A549 (cell line): ENCODE data around the gene BEST4. TPM values are rescaled to one million over a fixed set of nuclear protein-coding genes. Genes with fewer than 3 reads are reported as not detected.
A peak's percentile ranks its signal among the peaks of the same experiment; 100 is the strongest.
"Not testable (repeated sequence)": the region's sequence is repeated elsewhere in the genome, so short reads cannot be mapped to it uniquely, and the experiment has no call there.

Experiments used
- ATAC-seq, 2 experiments: fragments of 200-7000 bp in 1 of 2; fragments of >200 bp in 1 of 2; cut with Nextera tagmentation in 1 of 2; cut with Tn5 transposase in 1 of 2; 3 replicates each; pipeline versions ENCODE4 v1.8.0 to v1.9.1; 2018 to 2020; ENCODE audit warnings: mild to moderate bottlenecking in 1 of 2, moderate library complexity in 1 of 2
- CTCF ChIA-PET: fragments of 300-600 bp; sonication (Branson Sonifier 250); formaldehyde crosslinking; extraction: SDS; loops from one replicate; lab custom pipeline; 2021; ENCODE audit warnings: antibody characterized with exemption, inconsistent platforms; lab: Yijun Ruan, JAX
- POLR2A ChIA-PET: fragments of 350-600 bp; formaldehyde crosslinking; extraction: SDS; loops from one replicate; lab custom pipeline; 2021; ENCODE audit warnings: antibody characterized with exemption, inconsistent platforms; lab: Yijun Ruan, JAX
- DNase-seq, 2 experiments: peaks; one replicate each; pipeline versions ENCODE4 v3.0.0 to v3.0.0-alpha.2; 2011 to 2016; ENCODE audit warnings: low read depth in 1 of 2, low spot score in 1 of 2
- FAIRE-seq: peaks from 2 replicates; lab custom pipeline; 2011; peaks lifted over from hg19 to GRCh38; lab: Jason Lieb, UNC
- H3K27ac ChIP-seq, 2 experiments: fragments of >200 bp; sonication (Bioruptor Twin); formaldehyde crosslinking; 3 replicates each; pipeline ENCODE4 v1.5.1; 2016 to 2017
- H3K4me1 ChIP-seq: fragments of >200 bp; sonication (Bioruptor Twin); formaldehyde crosslinking; 3 replicates; pipeline ENCODE4 v1.6.1; 2016
- H3K4me2 ChIP-seq: fragments of >200 bp; sonication (Bioruptor Twin); formaldehyde crosslinking; 3 replicates; pipeline ENCODE4 v1.6.1; 2016
- H3K4me3 ChIP-seq: fragments of >200 bp; sonication (Bioruptor Twin); formaldehyde crosslinking; 3 replicates; pipeline ENCODE4 v1.5.1; 2016
- H3K9me3 ChIP-seq: fragments of >200 bp; sonication (Bioruptor Twin); formaldehyde crosslinking; 3 replicates; pipeline ENCODE4 v1.6.1; 2016
- CEBPB ChIP-seq, 2 experiments: fragments of >200 bp in 1 of 2; sonication (Bioruptor Twin) in 1 of 2; formaldehyde crosslinking in 1 of 2; IDR thresholded peaks; 2 replicates each; pipeline ENCODE4 v1.6.1; 2012 to 2016
- CHD2 ChIP-seq: fragments of 150-350 bp; IDR thresholded peaks from 2 replicates; pipeline ENCODE4 v1.6.1; 2014; ENCODE audit warnings: low read length; ENCODE audit not compliant: partially characterized antibody
- E2F6 ChIP-seq: IDR thresholded peaks from 2 replicates; pipeline ENCODE4 v1.6.1; 2012; ENCODE audit warnings: low read depth, borderline replicate concordance
- EHMT2 ChIP-seq: fragments of 200-600 bp; sonication (generic); IDR thresholded peaks from 2 replicates; pipeline ENCODE4 v1.6.1; 2016; ENCODE audit warnings: antibody characterized with exemption, low read depth, mild to moderate bottlenecking, moderate library complexity
- ELK1 ChIP-seq: fragments of 150-350 bp; IDR thresholded peaks from 2 replicates; pipeline ENCODE4 v1.6.1; 2014; ENCODE audit warnings: low read depth, mild to moderate bottlenecking, low read length
- EP300 ChIP-seq, 2 experiments: fragments of >200 bp; sonication (Bioruptor Twin); formaldehyde crosslinking; IDR thresholded peaks; 2 replicates in 1 of 2; 3 replicates in 1 of 2; pipeline ENCODE4 v1.6.1; 2016 to 2017
- FOSB ChIP-seq: fragments of 250-450 bp; sonication (Bioruptor Pico); IDR thresholded peaks from 2 replicates; pipeline ENCODE4 v1.5.0; 2020; ENCODE audit warnings: mild to moderate bottlenecking, moderate library complexity
- HOXB5 ChIP-seq: fragments of 250-450 bp; sonication (Bioruptor Pico); IDR thresholded peaks from 2 replicates; pipeline ENCODE4 v1.5.0; 2020; ENCODE audit warnings: mild to moderate bottlenecking, moderate library complexity
- JUN ChIP-seq, 2 experiments: fragments of >200 bp; sonication (Bioruptor Twin); formaldehyde crosslinking; IDR thresholded peaks; 2 replicates in 1 of 2; 3 replicates in 1 of 2; pipeline ENCODE4 v1.6.1; 2016 to 2017
- KDM1A ChIP-seq: fragments of 200-600 bp; sonication (generic); IDR thresholded peaks from 2 replicates; pipeline ENCODE4 v1.6.1; 2016; ENCODE audit warnings: low read depth, mild to moderate bottlenecking
- MAZ ChIP-seq: fragments of 150-350 bp; IDR thresholded peaks from 2 replicates; pipeline ENCODE4 v1.6.1; 2014; ENCODE audit warnings: antibody characterized with exemption, low read depth, low read length, borderline replicate concordance
- MYC ChIP-seq: IDR thresholded peaks from 2 replicates; pipeline ENCODE4 v1.6.1; 2012; ENCODE audit warnings: mild to moderate bottlenecking, inconsistent platforms, low read length, improper control_type of control experiment, borderline replicate concordance
- NFE2L2 ChIP-seq: fragments of 150-350 bp; conservative IDR thresholded peaks from 2 replicates; pipeline ENCODE4 v1.6.1; 2014; ENCODE audit warnings: low read length
- PHF8 ChIP-seq: fragments of 200-600 bp; sonication (generic); IDR thresholded peaks from 2 replicates; pipeline ENCODE4 v1.6.1; 2016; ENCODE audit warnings: low read depth, mild to moderate bottlenecking, antibody characterized with exemption, moderate library complexity, borderline replicate concordance
- POLR2A ChIP-seq: IDR thresholded peaks from 2 replicates; pipeline ENCODE4 v1.6.1; 2012; ENCODE audit warnings: mild to moderate bottlenecking, low read length
- POLR2AphosphoS2 ChIP-seq: conservative IDR thresholded peaks from 2 replicates; pipeline ENCODE4 v1.6.1; 2012; ENCODE audit warnings: low read length, improper control_type of control experiment, inconsistent platforms
- RAD21 ChIP-seq, 2 experiments: fragments of >200 bp in 1 of 2; sonication (Bioruptor Twin) in 1 of 2; formaldehyde crosslinking in 1 of 2; IDR thresholded peaks in 1 of 2; conservative IDR thresholded peaks in 1 of 2; 2 replicates in 1 of 2; 3 replicates in 1 of 2; pipeline ENCODE4 v1.6.1; 2012 to 2018; ENCODE audit warnings: inconsistent platforms in 1 of 2
- RARB ChIP-seq: fragments of 250-450 bp; sonication (Bioruptor Pico); IDR thresholded peaks from 2 replicates; pipeline ENCODE4 v1.8.0; 2021; ENCODE audit warnings: mild to moderate bottlenecking, moderate library complexity
- RCOR1 ChIP-seq: fragments of 150-350 bp; IDR thresholded peaks from 2 replicates; pipeline ENCODE4 v1.6.1; 2014; ENCODE audit warnings: antibody characterized with exemption, low read length, low read depth
- RNF2 ChIP-seq: fragments of 200-600 bp; sonication (generic); IDR thresholded peaks from 2 replicates; pipeline ENCODE4 v1.6.1; 2016; ENCODE audit warnings: low read depth, mild to moderate bottlenecking, antibody characterized with exemption, moderate library complexity, borderline replicate concordance
- SMC3 ChIP-seq: fragments of >200 bp; sonication (Bioruptor Twin); formaldehyde crosslinking; IDR thresholded peaks from 3 replicates; pipeline ENCODE4 v1.6.1; 2018; ENCODE audit warnings: inconsistent platforms
- TFCP2L1 ChIP-seq: fragments of 250-450 bp; sonication (Bioruptor Pico); IDR thresholded peaks from 2 replicates; pipeline ENCODE4 v1.5.0; 2021; ENCODE audit warnings: mild to moderate bottlenecking
- ZFP36 ChIP-seq: fragments of 450-650 bp; IDR thresholded peaks from 2 replicates; pipeline ENCODE4 v1.6.1; 2014; ENCODE audit warnings: borderline replicate concordance; ENCODE audit not compliant: partially characterized antibody
- ZNF302 ChIP-seq: fragments of 250-450 bp; sonication (Bioruptor Pico); IDR thresholded peaks from 2 replicates; pipeline ENCODE4 v1.9.0; 2021; ENCODE audit warnings: inconsistent platforms, mild to moderate bottlenecking, moderate library complexity
- WGBS: methylation state at CpG from one replicate; pipeline ENCODE4 v1.1.6; 2017; ENCODE audit errors: missing lambda C conversion rate; 5-methylcytosine and 5-hydroxymethylcytosine counted together
- polyA plus RNA-seq, 4 experiments: library from polyadenylated mRNA; depleted of rRNA in 3 of 4; stranded (reverse); fragments of >200 nt; fragmentation: RNase III in 1 of 4; extraction: RNeasy Plus Mini Kit Qiagen cat#74134 plus additional on column Dnase treatment in 1 of 4; gene quantifications; 2 replicates in 3 of 4; 3 replicates in 1 of 4; pipeline ENCODE4 v1.2.3, GENCODE V29; 2011 to 2017
- TF ChIP-seq, protein P1 (sequence below): IDR thresholded peaks from 2 replicates; pipeline ENCODE4 v1.6.1; 2012
- TF ChIP-seq, protein P2 (sequence below): fragments of >200 bp; sonication (Bioruptor Twin); formaldehyde crosslinking; IDR thresholded peaks from 3 replicates; pipeline ENCODE4 v1.6.1; 2016

The BEST4 gene
- polyA plus RNA-seq, 2 of the 4 experiments (the other 2 are of a cell fraction) = 0.08 to 0.09 TPM

- TF ChIP-seq KDM1A (no peak), CHD2 (no peak), NFE2L2 (no peak), ZNF302 (CRISPR knock-in tag) (no peak), SMC3 (no peak), CEBPB (IDR thresholded peaks at IDR 0.05) (no peak)
Measured at GRCh38 chr1:44812822-44813543, 25.0 kb upstream of the BEST4 start (continued).

DNA sequence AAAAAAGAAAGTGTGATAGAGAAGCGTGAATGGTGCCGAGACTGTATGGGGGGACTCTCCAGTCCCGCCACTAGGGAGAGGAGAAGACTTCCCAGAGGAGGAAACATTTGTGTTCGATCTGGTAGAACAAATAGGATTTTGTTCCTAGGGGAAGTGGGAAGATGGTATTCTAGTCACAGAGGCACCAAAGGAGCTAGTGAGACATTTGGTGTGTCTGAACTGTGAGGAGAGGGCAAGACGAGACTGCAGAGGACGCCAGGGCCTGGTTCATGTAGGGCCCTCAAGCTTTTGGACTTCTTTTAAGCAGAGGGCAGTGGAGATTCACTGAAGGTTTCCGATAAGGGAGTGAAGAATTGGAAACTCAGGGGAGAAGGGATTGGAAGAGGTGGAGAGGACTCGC, 23.3 kb upstream of the BEST4 start:
- WGBS = 91% methylated on average over 8 of the region's 8 CpGs
- peak overlapping the region; percentile 24 for H3K4me2 ChIP-seq
- no peak for DNase-seq
- no peak overlapping the region for H3K4me3 ChIP-seq
- peak overlapping the region; percentile 41 to 98 for H3K27ac ChIP-seq
- H3K9me3 ChIP-seq = no peaks in the 10 kb centered on the region
- POLR2A ChIA-PET = interaction anchor here (4.0 kb wide), 1 partner anchor 11 kb away, joined by 34 read pairs; the partner anchor contains the start of gene PLK3
- TF ChIP-seq RARB (CRISPR knock-in tag) = no peak
- TF ChIP-seq, protein P1, sequence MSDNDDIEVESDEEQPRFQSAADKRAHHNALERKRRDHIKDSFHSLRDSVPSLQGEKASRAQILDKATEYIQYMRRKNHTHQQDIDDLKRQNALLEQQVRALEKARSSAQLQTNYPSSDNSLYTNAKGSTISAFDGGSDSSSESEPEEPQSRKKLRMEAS = no peak
- TF ChIP-seq POLR2A = no peak
- no peak for TF ChIP-seq HOXB5 (CRISPR knock-in tag)
- no peak for TF ChIP-seq KDM1A
- no peak for TF ChIP-seq MAZ
- no peak for TF ChIP-seq TFCP2L1 (CRISPR knock-in tag)
- no peak for TF ChIP-seq EHMT2
- TF ChIP-seq RAD21 (conservative IDR thresholded peaks at IDR 0.05 in 1 of 2, IDR thresholded peaks at IDR 0.05 in 1 of 2) = no peak
- CTCF ChIA-PET = interaction anchor here (5.8 kb wide), 1 partner anchor 12 kb away, joined by 41 read pairs; the partner anchor contains the start of gene PLK3
- no peak for FAIRE-seq
- peaks cover 75% of the 10 kb centered on the region for H3K4me1 ChIP-seq
- ATAC-seq = no peak

DNA sequence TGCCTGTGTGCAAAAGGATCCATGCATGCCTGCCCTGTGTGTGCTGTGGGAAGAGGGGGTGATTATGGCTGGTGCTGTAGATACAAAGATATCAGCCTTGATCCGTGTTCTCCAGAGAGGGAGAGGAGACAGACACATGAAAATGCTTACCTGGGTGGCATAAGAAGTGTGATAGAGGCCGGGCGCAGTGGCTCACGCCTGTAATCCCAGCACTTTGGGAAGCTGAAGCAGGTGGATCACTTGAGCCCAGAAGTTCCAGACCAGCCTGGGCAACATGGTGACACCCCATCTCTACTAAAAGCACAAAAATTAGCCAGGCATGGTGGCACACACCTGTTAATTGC, 22.8 kb upstream of the BEST4 start:
- ATAC-seq, DNase-seq, H3K9me3 ChIP-seq, H3K4me3 ChIP-seq, FAIRE-seq: not testable (repeated sequence)
- CTCF ChIA-PET = interaction anchor here (5.8 kb wide), 1 partner anchor 11 kb away, joined by 41 read pairs; the partner anchor contains the start of gene PLK3
- Histone ChIP-seq H3K4me1 (peaks cover 80% of the 10 kb centered on the region), H3K27ac (peak overlapping the region; percentile 98 to 99), H3K4me2 (peak overlapping the region; percentile 81)
- POLR2A ChIA-PET = interaction anchor here (3.4 kb wide), 1 partner anchor 10 kb away, joined by 40 read pairs; the partner anchor contains the start of gene PLK3
- 0 out of 2 replicates have a peak, but pooled peaks have one; percentile 38 for TF ChIP-seq POLR2AphosphoS2
- 96% methylated on average over 4 of the region's 4 CpGs for WGBS

DNA sequence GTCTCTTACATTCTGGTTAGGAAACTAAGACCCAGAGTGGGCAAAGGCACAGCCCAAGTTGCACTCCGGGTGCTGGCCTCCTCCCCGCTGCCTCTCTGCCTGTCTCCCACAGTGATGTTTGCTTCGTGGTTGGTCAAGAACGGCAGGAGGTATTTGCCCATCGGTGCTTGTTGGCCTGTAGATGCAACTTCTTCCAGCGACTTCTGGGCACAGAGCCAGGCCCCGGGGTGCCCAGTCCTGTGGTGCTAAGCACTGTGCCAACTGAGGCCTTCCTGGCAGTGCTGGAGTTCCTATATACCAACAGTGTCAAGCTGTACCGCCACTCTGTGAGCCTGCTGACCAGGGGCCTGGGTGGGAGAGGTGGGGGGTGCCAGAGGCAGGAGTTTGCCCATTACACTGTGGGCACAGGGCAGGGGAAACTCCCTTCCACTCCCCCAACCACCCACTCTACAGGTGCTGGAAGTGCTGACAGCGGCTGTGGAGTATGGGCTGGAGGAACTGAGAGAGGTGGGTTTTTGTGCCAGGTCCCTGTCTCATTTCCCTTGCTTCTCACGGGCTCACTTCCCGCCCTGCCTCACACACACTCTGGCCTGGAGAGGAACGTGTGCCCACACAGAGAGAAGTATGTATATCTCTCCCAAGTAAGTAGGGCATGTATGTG, 22.3 kb upstream of the BEST4 start:
- Histone ChIP-seq H3K4me1 (peaks cover 81% of the 10 kb centered on the region), H3K4me3 (no peak overlapping the region), H3K4me2 (peak overlapping the region; percentile 81), H3K9me3 (no peaks in the 10 kb centered on the region), H3K27ac (peak overlapping the region; percentile 98 to 99)
- DNase-seq (peak in 1 of 2 experiments; percentile 50), ATAC-seq (no peak), FAIRE-seq (no peak)
- POLR2A ChIA-PET = interaction anchor here (1.7 to 3.9 kb wide), 3 partner anchors 8 to 89 kb away, joined by 5 to 57 read pairs (median 40); partner anchors contain the start of gene PLK3
- CTCF ChIA-PET = interaction anchor here (0.6 to 2.4 kb wide), 4 partner anchors 8 to 80 kb away, joined by 3 to 23 read pairs (median 13); partner anchors contain the start of genes PLK3 and RNU5D-1
- WGBS = 35% methylated on average over 7 of the region's 12 CpGs
- TF ChIP-seq ZFP36 = no peak
- TF ChIP-seq MYC = no peak
- no peak for TF ChIP-seq SMC3
- TF ChIP-seq PHF8 = no peak
- no peak; a peak in 1 of 5 replicates for TF ChIP-seq EP300 (IDR thresholded peaks at IDR 0.05)
- TF ChIP-seq RAD21 (conservative IDR thresholded peaks at IDR 0.05 in 1 of 2, IDR thresholded peaks at IDR 0.05 in 1 of 2) = no peak
- no peak for TF ChIP-seq RCOR1
- TF ChIP-seq, protein P2, sequence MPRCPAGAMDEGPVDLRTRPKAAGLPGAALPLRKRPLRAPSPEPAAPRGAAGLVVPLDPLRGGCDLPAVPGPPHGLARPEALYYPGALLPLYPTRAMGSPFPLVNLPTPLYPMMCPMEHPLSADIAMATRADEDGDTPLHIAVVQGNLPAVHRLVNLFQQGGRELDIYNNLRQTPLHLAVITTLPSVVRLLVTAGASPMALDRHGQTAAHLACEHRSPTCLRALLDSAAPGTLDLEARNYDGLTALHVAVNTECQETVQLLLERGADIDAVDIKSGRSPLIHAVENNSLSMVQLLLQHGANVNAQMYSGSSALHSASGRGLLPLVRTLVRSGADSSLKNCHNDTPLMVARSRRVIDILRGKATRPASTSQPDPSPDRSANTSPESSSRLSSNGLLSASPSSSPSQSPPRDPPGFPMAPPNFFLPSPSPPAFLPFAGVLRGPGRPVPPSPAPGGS = no peak
- TF ChIP-seq, protein P1 = 0 out of 2 replicates have a peak, but pooled peaks have one; percentile 13
- no peak for TF ChIP-seq E2F6
- no peak for TF ChIP-seq MAZ
- no peak for TF ChIP-seq ELK1
- TF ChIP-seq RNF2 = no peak
- TF ChIP-seq JUN (IDR thresholded peaks at IDR 0.05) = peak in 1 of 2 experiments; percentile 18; a peak in 2 of 5 replicates
- TF ChIP-seq TFCP2L1 (CRISPR knock-in tag) = no peak
- TF ChIP-seq FOSB (CRISPR knock-in tag) = no peak
